ENCODE data around the gene TBL1XR1.
"Not testable (repeated sequence)": the region's sequence is repeated elsewhere in the genome, so short reads cannot be mapped to it uniquely, and the experiment has no call there.

Gene TBL1XR1

DNA sequence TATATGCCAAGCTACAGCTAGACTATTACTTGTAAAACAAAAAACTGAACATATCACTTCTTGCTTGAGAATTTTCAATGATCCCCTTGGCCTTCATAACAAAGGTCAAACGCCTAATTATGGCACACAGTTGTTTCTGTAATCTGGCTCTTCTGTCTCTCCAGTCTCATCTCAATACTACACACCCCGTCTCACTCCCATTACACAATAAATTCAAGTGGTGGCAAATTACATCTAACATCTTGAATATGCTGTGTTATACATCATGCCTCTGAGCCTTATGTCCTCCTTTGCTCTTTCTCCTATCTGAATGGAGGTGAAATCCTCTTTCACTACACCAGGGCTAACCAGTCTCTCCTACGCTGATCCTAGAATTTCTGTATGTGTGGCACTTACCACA, 140.4 kb downstream of the TBL1XR1 start:
- no peak for DNase-seq

GRCh38 chr3:177055605-177056571, 141.4 kb downstream of the TBL1XR1 start:
- DNase-seq = no peak

DNA sequence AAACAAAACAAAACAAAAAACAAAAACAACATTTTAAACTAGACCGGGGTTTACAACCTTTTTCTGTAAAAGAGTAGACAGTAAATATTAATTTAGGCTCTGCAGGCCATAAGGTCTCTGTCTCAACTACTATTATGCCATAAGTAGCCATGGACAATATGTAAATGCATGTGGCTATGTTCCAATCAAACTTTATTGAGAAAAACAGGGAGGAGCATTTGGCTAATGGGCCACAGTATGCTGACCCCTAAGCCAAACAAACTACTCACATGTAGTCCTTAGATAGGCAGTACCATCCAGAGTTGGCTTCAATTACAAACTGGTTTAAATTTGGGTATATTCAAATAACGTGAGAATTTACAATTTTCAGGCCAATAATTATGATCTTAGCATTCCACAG, 144.2 kb downstream of the TBL1XR1 start:
- no peak for DNase-seq

DNA sequence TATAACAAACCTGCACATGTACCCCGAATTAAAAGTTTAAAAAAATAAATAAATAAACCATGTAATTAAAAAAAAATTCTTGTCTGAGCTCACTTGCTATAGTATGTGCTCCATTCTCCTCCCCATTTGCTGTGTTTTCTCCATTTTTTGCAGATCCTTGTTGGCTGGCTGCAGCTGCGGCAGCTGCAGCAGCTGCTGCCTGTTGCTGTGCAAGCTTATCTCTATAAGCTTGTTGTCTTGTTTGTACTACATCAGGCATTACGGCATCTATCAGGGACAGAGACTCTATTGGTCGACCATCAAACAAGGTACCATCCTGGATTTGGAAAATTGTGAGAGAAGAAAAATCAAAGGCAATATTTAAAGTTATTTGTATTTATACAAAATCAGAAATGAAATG, 145.9 kb downstream of the TBL1XR1 start:
- DNase-seq = no peak

DNA sequence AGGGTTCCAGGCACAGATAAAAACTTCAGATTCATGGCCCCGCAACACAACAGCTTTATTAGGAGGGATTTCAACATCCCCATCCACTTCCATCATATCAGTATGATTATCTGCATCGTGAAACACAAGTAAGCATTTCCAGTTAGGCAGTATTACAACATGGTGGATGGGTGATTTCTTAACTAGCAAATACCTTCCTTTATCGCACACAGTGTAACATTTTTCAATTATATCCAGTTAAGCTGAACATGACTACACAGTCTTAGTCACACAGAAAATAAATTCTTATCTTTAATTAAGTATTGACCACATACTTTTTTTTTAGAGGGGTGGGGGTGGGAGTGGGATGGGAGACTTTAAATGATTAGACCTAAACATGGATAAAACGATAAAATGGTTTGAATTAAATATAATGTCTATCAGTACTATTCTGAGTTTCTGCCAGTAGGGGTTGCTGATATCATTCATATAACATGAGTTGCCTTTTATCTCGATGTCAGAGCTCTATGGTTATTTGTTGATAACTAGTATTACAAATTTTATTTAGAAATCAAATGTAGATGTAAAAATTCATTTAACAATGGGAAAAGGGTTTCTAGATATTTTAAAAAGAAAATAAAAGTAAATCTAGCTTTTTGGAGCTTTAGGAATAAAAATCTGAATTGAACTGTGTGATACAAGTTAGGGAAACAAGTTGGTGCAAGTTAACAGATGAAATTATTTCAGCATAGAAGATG, 146.6 kb downstream of the TBL1XR1 start:
- peak in 1 of 2 donors; percentile 69 for DNase-seq

GRCh38 chr3:177045767-177046166, 151.5 kb downstream of the TBL1XR1 start:
- DNase-seq = no peak

- DNase-seq = no peak
These were observed 152.1 kb downstream of the TBL1XR1 start for GRCh38 chr3:177045222-177045621.

DNA sequence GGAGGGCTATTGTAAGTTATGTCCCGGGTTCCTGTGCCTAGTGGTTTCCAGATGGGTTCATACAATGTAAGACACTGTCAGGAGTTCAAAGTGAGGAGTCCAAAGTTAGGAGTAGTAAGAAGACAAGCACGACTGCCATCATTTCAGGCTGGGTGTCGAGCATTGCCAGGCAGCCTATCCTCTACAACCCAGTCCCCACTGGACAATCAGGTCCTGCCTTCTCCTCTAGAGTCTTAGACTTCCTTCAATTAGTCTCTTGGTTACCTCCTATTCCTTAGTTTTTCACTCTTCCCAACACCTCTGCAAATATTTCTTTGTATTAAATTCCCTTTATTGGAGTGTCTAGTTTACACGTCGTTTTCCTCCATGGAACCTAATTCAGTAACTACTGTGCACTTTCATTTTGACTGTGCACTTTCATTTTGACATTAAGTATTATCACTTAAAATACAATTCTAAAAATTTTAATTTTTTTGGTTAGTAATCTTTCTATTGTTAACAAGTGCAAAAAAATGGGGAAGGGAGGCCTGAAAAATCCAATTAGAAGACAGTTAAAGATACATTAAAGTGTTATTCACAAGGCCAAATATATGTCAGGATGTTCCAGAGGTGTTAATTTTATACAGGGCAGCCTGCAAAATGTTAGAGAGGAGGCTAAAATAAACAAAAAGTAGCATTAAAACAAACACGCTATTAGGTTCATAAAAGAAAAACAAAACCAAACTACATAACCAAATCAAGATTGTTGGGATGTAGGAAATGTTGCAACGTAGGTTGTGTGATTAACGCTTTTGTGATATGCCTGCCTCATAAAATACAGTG, 155.3 kb downstream of the TBL1XR1 start:
- DNase-seq = no peak

- no peak for DNase-seq
These were observed 156.1 kb downstream of the TBL1XR1 start for GRCh38 chr3:177041021-177041729.

- no peak for DNase-seq
These were observed 157.6 kb downstream of the TBL1XR1 start for GRCh38 chr3:177039490-177040274.

- DNase-seq = no peak
These were observed 160.0 kb downstream of the TBL1XR1 start for GRCh38 chr3:177037241-177037640.

DNA sequence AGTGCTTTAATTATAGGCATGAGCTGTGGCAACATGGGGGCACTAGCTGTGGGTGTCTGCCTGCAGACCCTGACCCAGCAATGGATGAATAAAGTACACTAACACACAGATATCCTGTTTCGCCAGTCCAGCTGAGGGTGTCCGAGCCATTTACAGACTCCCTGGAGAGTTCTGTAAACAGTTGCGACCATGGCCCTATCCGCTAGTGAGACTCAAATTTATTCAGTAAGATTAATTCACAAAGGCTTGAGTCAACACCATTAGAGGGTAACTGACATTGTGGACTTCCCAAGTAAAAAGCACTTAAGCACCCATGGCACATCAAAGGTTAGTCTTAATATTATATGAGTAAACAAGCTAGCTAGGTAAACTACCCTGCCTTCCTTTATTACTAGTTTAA, 161.6 kb downstream of the TBL1XR1 start:
- DNase-seq = no peak

DNA sequence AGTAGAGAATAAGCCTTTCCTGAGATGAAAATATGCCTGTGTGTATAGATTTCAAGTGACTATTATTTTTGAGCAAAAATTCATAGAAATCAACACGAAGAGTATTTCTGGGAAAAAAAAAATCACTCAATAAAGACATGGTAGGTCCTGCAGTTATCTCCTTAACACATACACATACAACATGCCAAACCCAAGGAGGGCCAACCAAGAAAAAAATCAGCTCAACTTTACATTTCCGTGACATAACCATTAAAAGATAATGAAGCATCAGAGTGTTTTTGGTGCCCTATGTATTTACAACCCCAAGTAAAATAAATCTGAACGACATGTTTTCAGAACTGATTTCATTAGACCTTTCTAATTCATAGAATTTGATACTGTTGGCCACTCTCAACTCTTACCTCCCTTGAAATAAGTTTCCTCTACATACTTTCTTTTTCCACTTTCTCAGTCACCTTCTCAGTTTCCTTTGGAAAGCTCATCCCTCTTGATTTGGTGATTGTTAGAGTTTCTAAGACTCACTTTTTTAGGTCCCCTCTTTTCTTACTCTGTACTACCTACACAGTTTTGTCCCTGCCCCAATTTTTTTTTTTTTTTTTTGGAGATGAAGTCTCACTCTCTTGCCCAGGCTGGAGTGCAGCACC, 162.3 kb downstream of the TBL1XR1 start:
- no peak for DNase-seq

- no peak for DNase-seq
These were observed 170.6 kb downstream of the TBL1XR1 start for GRCh38 chr3:177026505-177027277.

- no peak for DNase-seq
These were observed 181.4 kb downstream of the TBL1XR1 start for GRCh38 chr3:177015881-177016280.

- DNase-seq = no peak
These were observed 183.5 kb downstream of the TBL1XR1 start for GRCh38 chr3:177013681-177014280.

DNA sequence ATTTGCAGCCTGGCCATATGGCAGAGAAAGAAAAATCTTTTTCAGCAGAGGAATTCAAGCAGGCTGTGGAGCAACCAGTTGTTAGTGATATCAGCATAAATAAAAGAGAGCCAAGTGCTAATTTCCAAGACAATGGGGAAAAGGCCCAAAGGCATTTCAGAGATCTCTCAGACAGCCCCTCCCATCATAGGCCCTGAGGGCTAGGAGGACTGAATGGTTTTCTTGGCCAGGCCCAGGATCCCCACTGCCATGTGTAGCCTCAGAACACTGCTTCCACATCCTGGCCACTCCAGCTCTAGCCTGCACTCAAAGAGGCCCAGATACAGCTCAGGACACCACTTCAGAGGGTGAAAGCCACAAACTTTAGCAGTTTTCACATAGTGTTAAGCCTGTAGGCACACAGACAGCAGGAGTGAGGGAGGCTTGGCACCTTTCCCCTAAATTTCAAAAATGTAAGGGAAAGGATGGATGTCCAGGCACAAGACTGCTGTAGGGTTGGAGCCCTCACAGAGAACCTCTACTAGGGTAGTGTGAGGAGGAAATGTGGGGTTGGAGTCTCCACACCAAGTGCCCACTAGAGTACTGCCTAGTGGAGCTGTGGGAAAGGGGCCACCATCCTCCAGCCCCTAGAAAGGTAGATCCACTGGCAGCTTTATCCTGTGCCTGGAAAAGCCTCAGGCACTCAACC, 191.4 kb downstream of the TBL1XR1 start:
- no peak for DNase-seq

DNA sequence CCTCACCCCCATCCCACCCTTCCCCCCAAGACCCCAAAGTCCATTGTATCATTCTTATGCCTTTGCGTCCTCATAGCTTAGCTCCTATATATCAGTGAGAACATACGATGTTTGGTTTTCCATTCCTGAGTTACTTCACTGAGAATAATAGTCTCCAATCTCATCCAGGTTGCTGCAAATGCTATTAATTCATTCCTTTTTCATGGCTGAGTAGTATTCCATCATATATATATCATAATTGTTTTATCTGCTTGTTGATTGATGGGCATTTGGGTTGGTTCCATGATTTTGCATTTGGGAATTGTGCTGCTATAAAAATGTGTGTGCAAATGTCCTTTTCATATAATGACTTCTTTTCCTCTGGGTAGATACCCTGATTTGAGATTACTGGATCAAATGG, 197.1 kb downstream of the TBL1XR1 start:
- DNase-seq = not testable (repeated sequence)

GRCh38 chr3:176995946-176996345, 201.3 kb downstream of the TBL1XR1 start:
- no peak for DNase-seq

Data from CD4-positive, alpha-beta T cell treated with Interferon alpha-2 for 1 hour (primary cell).